ENCODE measurements around the gene DAO.

Gene DAO

GRCh38 chr12:108915632-108916133 is 35.8 kb downstream of the DAO start:
- no peaks in the 10 kb centered on the region for H3K9me3 Mint-ChIP-seq
- no peak overlapping the region for H3K4me3 Mint-ChIP-seq
- ATAC-seq (peak; percentile 28), DNase-seq (ENCODE audit: low spot score in 2 of 2) (no peak)
- H3K4me1 Mint-ChIP-seq = no peaks in the 10 kb centered on the region
- H3K27ac Mint-ChIP-seq = no peak overlapping the region
- H3K36me3 Mint-ChIP-seq = no peaks in the 10 kb centered on the region

GRCh38 chr12:108916336-108916735 is 36.4 kb downstream of the DAO start:
- no peaks in the 10 kb centered on the region for H3K4me1 Mint-ChIP-seq
- DNase-seq (ENCODE audit: low spot score in 2 of 2) (no peak), ATAC-seq (no peak)
- H3K27ac Mint-ChIP-seq = no peak overlapping the region
- H3K4me3 Mint-ChIP-seq = no peak overlapping the region
- no peaks in the 10 kb centered on the region for H3K36me3 Mint-ChIP-seq
- no peaks in the 10 kb centered on the region for H3K9me3 Mint-ChIP-seq

GRCh38 chr12:108918206-108918605 is 38.3 kb downstream of the DAO start:
- DNase-seq (ENCODE audit: low spot score in 2 of 2) (no peak), ATAC-seq (no peak)
- no peaks in the 10 kb centered on the region for H3K9me3 Mint-ChIP-seq
- peak overlapping the region; percentile 27 for H3K27ac Mint-ChIP-seq
- no peaks in the 10 kb centered on the region for H3K36me3 Mint-ChIP-seq
- no peak overlapping the region for H3K4me3 Mint-ChIP-seq
- H3K4me1 Mint-ChIP-seq = no peaks in the 10 kb centered on the region

- no peak overlapping the region for H3K4me3 Mint-ChIP-seq
- H3K9me3 Mint-ChIP-seq = no peaks in the 10 kb centered on the region
- H3K4me1 Mint-ChIP-seq = no peaks in the 10 kb centered on the region
- no peaks in the 10 kb centered on the region for H3K36me3 Mint-ChIP-seq
- ATAC-seq (no peak), DNase-seq (ENCODE audit: low spot score in 2 of 2) (no peak)
- no peak overlapping the region for H3K27ac Mint-ChIP-seq
Measured at GRCh38 chr12:108918960-108919642, 39.2 kb downstream of the DAO start.

GRCh38 chr12:108921946-108922345 is 42.1 kb downstream of the DAO start:
- no peaks in the 10 kb centered on the region for H3K9me3 Mint-ChIP-seq
- no peaks in the 10 kb centered on the region for H3K4me1 Mint-ChIP-seq
- H3K36me3 Mint-ChIP-seq = no peaks in the 10 kb centered on the region
- no peak for DNase-seq (ENCODE audit: low spot score in 2 of 2)
- H3K27ac Mint-ChIP-seq = no peak overlapping the region
- no peak overlapping the region for H3K4me3 Mint-ChIP-seq
- ATAC-seq = no peak

GRCh38 chr12:108922918-108923317 is 43.0 kb downstream of the DAO start:
- ATAC-seq = no peak

GRCh38 chr12:108928695-108929094 is 48.8 kb downstream of the DAO start:
- ATAC-seq (no peak), DNase-seq (ENCODE audit: low spot score in 2 of 2) (no peak)
- Mint-ChIP-seq H3K9me3 (no peaks in the 10 kb centered on the region), H3K4me1 (no peaks in the 10 kb centered on the region), H3K36me3 (no peaks in the 10 kb centered on the region), H3K4me3 (no peak overlapping the region), H3K27ac (no peak overlapping the region)

More at GRCh38 chr12:108922918-108923317, 43.0 kb downstream of the DAO start:
- H3K4me3 Mint-ChIP-seq = no peak overlapping the region
- DNase-seq (ENCODE audit: low spot score in 2 of 2) = no peak
- H3K36me3 Mint-ChIP-seq = no peaks in the 10 kb centered on the region
- H3K4me1 Mint-ChIP-seq = no peaks in the 10 kb centered on the region
- no peaks in the 10 kb centered on the region for H3K9me3 Mint-ChIP-seq
- no peak overlapping the region for H3K27ac Mint-ChIP-seq

- no peaks in the 10 kb centered on the region for H3K36me3 Mint-ChIP-seq
- H3K27ac Mint-ChIP-seq = no peak overlapping the region
- H3K4me3 Mint-ChIP-seq = no peak overlapping the region
- no peaks in the 10 kb centered on the region for H3K9me3 Mint-ChIP-seq
- ATAC-seq = no peak
- DNase-seq (ENCODE audit: low spot score in 2 of 2) = no peak
- no peaks in the 10 kb centered on the region for H3K4me1 Mint-ChIP-seq
Measured at GRCh38 chr12:108930155-108930554, 50.3 kb downstream of the DAO start.

GRCh38 chr12:108930756-108931155 is 50.9 kb downstream of the DAO start:
- no peak for DNase-seq (ENCODE audit: low spot score in 2 of 2)
- no peak overlapping the region for H3K27ac Mint-ChIP-seq
- no peaks in the 10 kb centered on the region for H3K9me3 Mint-ChIP-seq
- ATAC-seq = no peak
- H3K4me3 Mint-ChIP-seq = no peak overlapping the region
- H3K36me3 Mint-ChIP-seq = no peaks in the 10 kb centered on the region
- H3K4me1 Mint-ChIP-seq = no peaks in the 10 kb centered on the region

GRCh38 chr12:108933949-108934348 is 54.1 kb downstream of the DAO start:
- no peak overlapping the region for H3K27ac Mint-ChIP-seq
- no peaks in the 10 kb centered on the region for H3K36me3 Mint-ChIP-seq
- H3K4me1 Mint-ChIP-seq = no peaks in the 10 kb centered on the region
- ATAC-seq = no peak
- DNase-seq (ENCODE audit: low spot score in 2 of 2) = no peak
- H3K4me3 Mint-ChIP-seq = no peak overlapping the region
- no peaks in the 10 kb centered on the region for H3K9me3 Mint-ChIP-seq

- Mint-ChIP-seq H3K4me3 (no peak overlapping the region), H3K9me3 (no peaks in the 10 kb centered on the region), H3K4me1 (no peaks in the 10 kb centered on the region), H3K27ac (no peak overlapping the region), H3K36me3 (no peaks in the 10 kb centered on the region)
- DNase-seq (ENCODE audit: low spot score in 2 of 2) (no peak), ATAC-seq (peak; percentile 67)
Measured at GRCh38 chr12:108935159-108935763, 55.4 kb downstream of the DAO start.

- DNase-seq (ENCODE audit: low spot score in 2 of 2) (no peak), ATAC-seq (no peak)
- H3K9me3 Mint-ChIP-seq = no peaks in the 10 kb centered on the region
- no peaks in the 10 kb centered on the region for H3K36me3 Mint-ChIP-seq
- no peak overlapping the region for H3K4me3 Mint-ChIP-seq
- H3K4me1 Mint-ChIP-seq = no peaks in the 10 kb centered on the region
- no peak overlapping the region for H3K27ac Mint-ChIP-seq
Measured at GRCh38 chr12:108938247-108938924, 58.5 kb downstream of the DAO start.

- no peak overlapping the region for H3K4me3 Mint-ChIP-seq
- no peaks in the 10 kb centered on the region for H3K9me3 Mint-ChIP-seq
- no peaks in the 10 kb centered on the region for H3K4me1 Mint-ChIP-seq
- DNase-seq (ENCODE audit: low spot score in 2 of 2) (no peak), ATAC-seq (peak; percentile 84)
- H3K36me3 Mint-ChIP-seq = no peaks in the 10 kb centered on the region
- no peak overlapping the region for H3K27ac Mint-ChIP-seq
Measured at GRCh38 chr12:108939594-108939993, 59.7 kb downstream of the DAO start.

- Mint-ChIP-seq H3K4me3 (no peak overlapping the region), H3K27ac (no peak overlapping the region), H3K36me3 (no peaks in the 10 kb centered on the region), H3K9me3 (no peaks in the 10 kb centered on the region), H3K4me1 (no peaks in the 10 kb centered on the region)
- DNase-seq (ENCODE audit: low spot score in 2 of 2) (no peak), ATAC-seq (no peak)
Measured at GRCh38 chr12:108940138-108940537, 60.2 kb downstream of the DAO start.

- H3K4me1 Mint-ChIP-seq = no peaks in the 10 kb centered on the region
- no peak overlapping the region for H3K4me3 Mint-ChIP-seq
- H3K27ac Mint-ChIP-seq = no peak overlapping the region
- no peak for ATAC-seq
- DNase-seq (ENCODE audit: low spot score in 2 of 2) = no peak
- H3K9me3 Mint-ChIP-seq = peaks cover 6% of the 10 kb centered on the region
- H3K36me3 Mint-ChIP-seq = no peaks in the 10 kb centered on the region
Measured at GRCh38 chr12:108947097-108947496, 67.2 kb downstream of the DAO start.

- no peak for DNase-seq (ENCODE audit: low spot score in 2 of 2)
- Mint-ChIP-seq H3K4me3 (no peak overlapping the region), H3K9me3 (peaks cover 6% of the 10 kb centered on the region), H3K36me3 (no peaks in the 10 kb centered on the region), H3K27ac (no peak overlapping the region), H3K4me1 (no peaks in the 10 kb centered on the region)
- ATAC-seq = no peak
Measured at GRCh38 chr12:108948367-108948766, 68.5 kb downstream of the DAO start.

Measured in stimulated activated effector memory CD8-positive, alpha-beta T cell treated with anti-CD3 and anti-CD28 coated beads, Interleukin-12 subunit alpha, Interleukin-12 subunit beta, amount 100 ng/mL, for 72 hours (primary cell).